ENCODE data around the gene RCL1. TPM values are rescaled to one million over a fixed set of nuclear protein-coding genes. Genes with fewer than 3 reads are reported as not detected.

RCL1 gene
- total RNA-seq, 1 experiment from 2014 or later, result 31.2 TPM

DNA sequence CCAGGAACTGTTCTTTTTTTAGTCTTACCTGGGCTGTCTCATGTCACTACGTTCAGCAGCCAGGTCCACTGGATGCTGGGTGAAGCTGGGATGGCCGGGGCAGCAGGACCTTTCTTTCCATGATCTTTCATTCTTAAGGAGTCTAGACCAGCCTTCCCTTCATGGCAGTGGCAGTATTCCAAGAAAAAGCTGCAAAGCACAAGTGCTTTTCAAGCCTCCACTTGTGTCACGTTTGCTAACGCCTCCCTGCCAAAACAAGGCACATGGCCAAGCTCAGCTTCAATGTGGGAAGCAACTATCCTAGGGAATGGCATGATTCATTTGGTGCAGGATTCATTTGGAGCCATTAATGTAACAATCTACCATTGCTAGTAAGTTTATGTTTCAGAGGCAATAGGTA, 94.8 kb downstream of the RCL1 start:
- Histone ChIP-seq H3K27ac (ENCODE audit: low read depth, low read length, poor library complexity, severe bottlenecking) (no peak overlapping the region), H3K36me3 (ENCODE audit: insufficient read depth, low read length, poor library complexity, severe bottlenecking) (no peaks in the 10 kb centered on the region), H3K27me3 (replicated peaks; ENCODE audit: insufficient read depth, low read depth, low read length, poor library complexity) (no peaks in the 10 kb centered on the region), H3K9me3 (ENCODE audit: low read depth, low read length, poor library complexity, severe bottlenecking) (no peaks in the 10 kb centered on the region), H3K4me1 (ENCODE audit: insufficient read depth, low read length, poor library complexity, severe bottlenecking) (no peaks in the 10 kb centered on the region), H3K4me3 (ENCODE audit: low read depth, low read length, poor library complexity, severe bottlenecking) (no peak overlapping the region)
- DNase-seq (ENCODE audit: low spot score), result peak; percentile 7
- BruUV-seq (replicated peaks), result no TSS peak
- intact Hi-C loops (cut with micrococcal nuclease; ENCODE audit: unreplicated experiment), result no loop called here
- TF ChIP-seq, protein P1, sequence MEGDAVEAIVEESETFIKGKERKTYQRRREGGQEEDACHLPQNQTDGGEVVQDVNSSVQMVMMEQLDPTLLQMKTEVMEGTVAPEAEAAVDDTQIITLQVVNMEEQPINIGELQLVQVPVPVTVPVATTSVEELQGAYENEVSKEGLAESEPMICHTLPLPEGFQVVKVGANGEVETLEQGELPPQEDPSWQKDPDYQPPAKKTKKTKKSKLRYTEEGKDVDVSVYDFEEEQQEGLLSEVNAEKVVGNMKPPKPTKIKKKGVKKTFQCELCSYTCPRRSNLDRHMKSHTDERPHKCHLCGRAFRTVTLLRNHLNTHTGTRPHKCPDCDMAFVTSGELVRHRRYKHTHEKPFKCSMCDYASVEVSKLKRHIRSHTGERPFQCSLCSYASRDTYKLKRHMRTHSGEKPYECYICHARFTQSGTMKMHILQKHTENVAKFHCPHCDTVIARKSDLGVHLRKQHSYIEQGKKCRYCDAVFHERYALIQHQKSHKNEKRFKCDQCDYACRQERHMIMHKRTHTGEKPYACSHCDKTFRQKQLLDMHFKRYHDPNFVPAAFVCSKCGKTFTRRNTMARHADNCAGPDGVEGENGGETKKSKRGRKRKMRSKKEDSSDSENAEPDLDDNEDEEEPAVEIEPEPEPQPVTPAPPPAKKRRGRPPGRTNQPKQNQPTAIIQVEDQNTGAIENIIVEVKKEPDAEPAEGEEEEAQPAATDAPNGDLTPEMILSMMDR (conservative IDR thresholded peaks at IDR 0.05; ENCODE audit: low read depth, low read length), result no peak
- no peak for TF ChIP-seq EZH2 (IDR thresholded peaks at IDR 0.05; ENCODE audit: borderline replicate concordance, low read depth, low read length, poor library complexity, severe bottlenecking)
- POLR2A ChIA-PET (ENCODE audit: low non-redundant PET), result no interaction called here
- CTCF ChIA-PET, result interaction anchor here (0.7 kb wide), 1 partner anchor 121 kb away, joined by 4 read pairs; no protein-coding TSS in a partner anchor

DNA sequence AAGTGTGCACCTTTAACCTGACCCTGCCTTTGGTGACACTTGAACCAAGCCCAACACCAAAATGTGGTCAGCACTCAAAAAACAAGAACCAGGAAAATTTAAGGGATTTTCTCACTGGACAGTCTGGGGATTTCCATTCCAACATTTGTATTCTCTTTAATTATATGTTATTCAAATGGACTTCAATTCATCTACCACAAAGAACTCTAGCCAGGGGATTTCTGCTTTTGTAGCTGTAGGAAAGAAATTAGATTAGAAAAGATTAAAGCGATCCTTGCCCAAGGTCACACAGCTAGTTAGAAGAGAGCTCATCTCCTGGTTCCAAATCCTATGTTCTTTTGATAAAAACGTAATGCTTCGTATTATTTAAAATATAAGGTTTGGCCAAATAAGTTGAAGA, 97.5 kb downstream of the RCL1 start:
- no peaks in the 10 kb centered on the region for H3K9me3 ChIP-seq (ENCODE audit: low read depth, low read length, poor library complexity, severe bottlenecking)
- H3K4me3 ChIP-seq (ENCODE audit: low read depth, low read length, poor library complexity, severe bottlenecking), result no peak overlapping the region
- no peaks in the 10 kb centered on the region for H3K4me1 ChIP-seq (ENCODE audit: insufficient read depth, low read length, poor library complexity, severe bottlenecking)
- TF ChIP-seq EZH2 (IDR thresholded peaks at IDR 0.05; ENCODE audit: borderline replicate concordance, low read depth, low read length, poor library complexity, severe bottlenecking), result no peak
- TF ChIP-seq, protein P1 (conservative IDR thresholded peaks at IDR 0.05; ENCODE audit: low read depth, low read length), result no peak
- no peak overlapping the region for H3K27ac ChIP-seq (ENCODE audit: low read depth, low read length, poor library complexity, severe bottlenecking)
- DNase-seq (ENCODE audit: low spot score), result no peak
- H3K27me3 ChIP-seq (replicated peaks; ENCODE audit: insufficient read depth, low read depth, low read length, poor library complexity), result no peaks in the 10 kb centered on the region
- no peaks in the 10 kb centered on the region for H3K36me3 ChIP-seq (ENCODE audit: insufficient read depth, low read length, poor library complexity, severe bottlenecking)
- POLR2A ChIA-PET (ENCODE audit: low non-redundant PET), result no interaction called here
- intact Hi-C loops (cut with micrococcal nuclease; ENCODE audit: unreplicated experiment), result no loop called here
- CTCF ChIA-PET, result no interaction called here
- BruUV-seq (replicated peaks), result no TSS peak

DNA sequence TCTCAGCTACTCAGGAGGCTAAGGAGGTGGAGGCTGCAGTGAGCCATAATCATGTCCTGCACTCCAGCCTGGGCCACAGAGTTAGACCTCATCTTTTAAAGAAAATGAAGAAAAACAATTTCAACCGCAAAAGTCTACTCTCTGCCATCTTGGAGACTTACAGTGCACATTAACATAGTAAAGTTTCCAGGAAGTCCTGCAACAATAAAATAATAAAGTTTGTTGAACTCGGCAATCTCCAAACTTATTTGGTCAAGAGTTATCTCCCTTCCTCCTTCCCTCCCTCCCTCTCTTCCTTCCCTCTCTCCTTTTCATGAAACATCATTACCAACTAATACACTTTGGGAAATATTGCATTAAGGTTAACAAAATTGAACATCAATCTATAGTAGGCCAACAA, 98.2 kb downstream of the RCL1 start:
- Histone ChIP-seq H3K27ac (ENCODE audit: low read depth, low read length, poor library complexity, severe bottlenecking) (no peak overlapping the region), H3K4me1 (ENCODE audit: insufficient read depth, low read length, poor library complexity, severe bottlenecking) (no peaks in the 10 kb centered on the region), H3K9me3 (ENCODE audit: low read depth, low read length, poor library complexity, severe bottlenecking) (no peaks in the 10 kb centered on the region), H3K27me3 (replicated peaks; ENCODE audit: insufficient read depth, low read depth, low read length, poor library complexity) (no peaks in the 10 kb centered on the region), H3K4me3 (ENCODE audit: low read depth, low read length, poor library complexity, severe bottlenecking) (no peak overlapping the region), H3K36me3 (ENCODE audit: insufficient read depth, low read length, poor library complexity, severe bottlenecking) (no peaks in the 10 kb centered on the region)
- intact Hi-C loops (cut with micrococcal nuclease; ENCODE audit: unreplicated experiment), result no loop called here
- no TSS peak for BruUV-seq (replicated peaks)
- CTCF ChIA-PET, result no interaction called here
- TF ChIP-seq, protein P1 (conservative IDR thresholded peaks at IDR 0.05; ENCODE audit: low read depth, low read length), result no peak
- TF ChIP-seq EZH2 (IDR thresholded peaks at IDR 0.05; ENCODE audit: borderline replicate concordance, low read depth, low read length, poor library complexity, severe bottlenecking), result no peak
- POLR2A ChIA-PET (ENCODE audit: low non-redundant PET), result no interaction called here
- no peak for DNase-seq (ENCODE audit: low spot score)

All from A673 (cell line).